H1 (cell line): Measurements from ENCODE around the gene TSR3. TPM values are rescaled to one million over a fixed set of nuclear protein-coding genes. Genes with fewer than 3 reads are reported as not detected.

Source experiments
- CTCF ChIA-PET: fragments of 300-600 bp; sonication (Branson Sonifier 250); formaldehyde crosslinking; loops from one replicate; lab custom pipeline; 2021; ENCODE audit not compliant: partially characterized antibody; lab: Charles Lee
- POLR2A ChIA-PET: fragments of 300-600 bp; sonication (Branson Sonifier 250); formaldehyde crosslinking; loops from one replicate; lab custom pipeline; 2021; ENCODE audit warnings: inconsistent platforms; ENCODE audit not compliant: partially characterized antibody; lab: Charles Lee
- DNase-seq, 2 experiments: peaks; one replicate each; pipeline versions ENCODE4 v3.0.0 to v3.0.0-alpha.2; 2010 to 2022; ENCODE audit warnings: low spot score in 2 of 2, low read depth in 1 of 2, mixed read lengths in 1 of 2
- FAIRE-seq: peaks from 2 replicates; lab custom pipeline; 2011; peaks lifted over from hg19 to GRCh38; lab: Jason Lieb, UNC
- H2AFZ ChIP-seq: 2 replicates; pipeline ENCODE4 v1.8.1; 2012; ENCODE audit warnings: low read length, inconsistent platforms
- H2AK5ac ChIP-seq: 2 replicates; pipeline ENCODE4 v1.6.1; 2013; ENCODE audit warnings: low read depth, low read length
- H2BK120ac ChIP-seq: replicated peaks from 2 replicates; pipeline ENCODE3; 2013; ENCODE audit warnings: low read depth, low read length, inconsistent platforms
- H2BK12ac ChIP-seq: 2 replicates; pipeline ENCODE4 v1.6.1; 2013; ENCODE audit warnings: low read depth, low read length
- H2BK15ac ChIP-seq: 2 replicates; pipeline ENCODE4 v1.6.1; 2013; ENCODE audit warnings: low read length
- H2BK20ac ChIP-seq: 2 replicates; pipeline ENCODE4 v1.6.1; 2013; ENCODE audit warnings: low read length
- H2BK5ac ChIP-seq: 2 replicates; pipeline ENCODE4 v1.6.1; 2013; ENCODE audit warnings: low read depth, low read length
- H3K14ac ChIP-seq: 2 replicates; pipeline ENCODE4 v1.6.1; 2013; ENCODE audit warnings: inconsistent platforms; ENCODE audit not compliant: insufficient read length
- H3K18ac ChIP-seq: 2 replicates; pipeline ENCODE4 v1.6.1; 2013; ENCODE audit warnings: low read length; ENCODE audit errors: extremely low read depth
- H3K23ac ChIP-seq: 2 replicates; pipeline ENCODE4 v1.6.1; 2013; ENCODE audit warnings: inconsistent platforms; ENCODE audit not compliant: insufficient read length
- H3K23me2 ChIP-seq: 2 replicates; pipeline ENCODE4 v1.6.1; 2013; ENCODE audit warnings: low read depth, low read length
- H3K27ac ChIP-seq: 2 replicates; pipeline ENCODE4 v1.6.1; 2011; ENCODE audit warnings: low read depth, low read length, inconsistent platforms
- H3K27me3 ChIP-seq, 4 experiments: replicated peaks in 1 of 4; 1 replicate in 1 of 4; 2 replicates in 3 of 4; pipeline versions ENCODE4 v1.6.1 to v1.8.1; 2011 to 2013; ENCODE audit warnings: low read length in 3 of 4, mild to moderate bottlenecking in 3 of 4, inconsistent platforms in 2 of 4, mixed read lengths in 2 of 4, moderate library complexity in 1 of 4; ENCODE audit not compliant: control insufficient read depth in 3 of 4, insufficient read depth in 3 of 4; ENCODE audit errors: extremely low read depth in 1 of 4
- H3K36me3 ChIP-seq, 4 experiments: 2 replicates each; pipeline versions ENCODE4 v1.6.1 to v1.8.1; 2011 to 2013; ENCODE audit warnings: mild to moderate bottlenecking in 4 of 4, low read length in 3 of 4, moderate library complexity in 2 of 4, control low read depth in 1 of 4, inconsistent platforms in 1 of 4; ENCODE audit not compliant: insufficient read depth in 4 of 4, control insufficient read depth in 2 of 4
- H3K4ac ChIP-seq: replicated peaks from 2 replicates; pipeline ENCODE3; 2013; ENCODE audit warnings: low read length, low read depth, mixed read lengths, inconsistent platforms; ENCODE audit not compliant: insufficient read length
- H3K4me1 ChIP-seq, 4 experiments: replicated peaks in 1 of 4; 1 replicate in 1 of 4; 2 replicates in 3 of 4; pipeline versions ENCODE4 v1.6.1 to v1.8.1; 2011 to 2013; ENCODE audit warnings: low read length in 3 of 4, inconsistent platforms in 2 of 4, mixed read lengths in 1 of 4; ENCODE audit not compliant: insufficient read depth in 4 of 4, control insufficient read depth in 3 of 4
- H3K4me2 ChIP-seq, 2 experiments: 2 replicates each; pipeline versions ENCODE4 v1.6.1 to v1.8.1; 2011 to 2013; ENCODE audit warnings: low read depth in 2 of 2, low read length in 2 of 2, control low read depth in 1 of 2, inconsistent platforms in 1 of 2, mild to moderate bottlenecking in 1 of 2; ENCODE audit not compliant: insufficient read depth in 1 of 2
- H3K4me3 ChIP-seq, 4 experiments: fragments of 200-600, 300-600 bp in 1 of 4; sonication (generic), shearing (Covaris generic), sonication (Bioruptor Twin) in 1 of 4; 2 replicates each; pipeline versions ENCODE4 v1.5.1 to v1.8.1; 2011 to 2016; ENCODE audit warnings: low read length in 4 of 4, low read depth in 3 of 4, control low read depth in 2 of 4, inconsistent platforms in 2 of 4, mild to moderate bottlenecking in 2 of 4, mixed read lengths in 1 of 4, moderate library complexity in 1 of 4; ENCODE audit not compliant: insufficient read depth in 2 of 4; ENCODE audit errors: extremely low read depth in 1 of 4
- H3K56ac ChIP-seq: replicated peaks from 2 replicates; pipeline ENCODE3; 2013; ENCODE audit warnings: low read depth, mild to moderate bottlenecking, mixed read lengths, low read length, inconsistent platforms; ENCODE audit not compliant: insufficient read length
- H3K79me1 ChIP-seq: 2 replicates; pipeline ENCODE4 v1.6.1; 2013; ENCODE audit warnings: low read depth, low read length, control low read depth
- H3K79me2 ChIP-seq, 2 experiments: 2 replicates each; pipeline versions ENCODE4 v1.6.1 to v1.8.1; 2012 to 2013; ENCODE audit warnings: low read length in 2 of 2, mild to moderate bottlenecking in 2 of 2, inconsistent platforms in 1 of 2; ENCODE audit not compliant: insufficient read depth in 2 of 2, control insufficient read depth in 1 of 2
- H3K9ac ChIP-seq, 4 experiments: replicated peaks in 1 of 4; 1 replicate in 1 of 4; 2 replicates in 3 of 4; pipeline versions ENCODE4 v1.6.1 to v1.8.1; 2011 to 2013; ENCODE audit warnings: low read depth in 3 of 4, low read length in 3 of 4, control low read depth in 2 of 4, mild to moderate bottlenecking in 2 of 4, moderate library complexity in 2 of 4, inconsistent platforms in 1 of 4; ENCODE audit errors: extremely low read depth in 1 of 4
- H3K9me3 ChIP-seq, 2 experiments: 2 replicates each; pipeline versions ENCODE4 v1.6.1 to v1.8.1; 2012 to 2013; ENCODE audit warnings: mild to moderate bottlenecking in 2 of 2, moderate library complexity in 2 of 2, control low read depth in 1 of 2, inconsistent platforms in 1 of 2, low read depth in 1 of 2, low read length in 1 of 2, mixed read lengths in 1 of 2; ENCODE audit not compliant: insufficient read depth in 2 of 2
- H4K20me1 ChIP-seq, 2 experiments: replicated peaks in 1 of 2; 2 replicates each; pipeline versions ENCODE3 to v1.8.1; 2011 to 2013; ENCODE audit warnings: inconsistent platforms in 2 of 2, low read length in 2 of 2, mild to moderate bottlenecking in 1 of 2; ENCODE audit not compliant: insufficient read depth in 2 of 2, control insufficient read depth in 1 of 2
- H4K5ac ChIP-seq: 2 replicates; pipeline ENCODE4 v1.6.1; 2013; ENCODE audit warnings: low read length, low read depth, mixed read lengths, inconsistent platforms; ENCODE audit not compliant: insufficient read length
- H4K8ac ChIP-seq: 2 replicates; pipeline ENCODE4 v1.8.0; 2013; ENCODE audit warnings: mild to moderate bottlenecking, moderate library complexity, low read length, inconsistent platforms; ENCODE audit not compliant: insufficient read depth; ENCODE audit errors: extremely low read depth
- H4K91ac ChIP-seq: replicated peaks from 2 replicates; pipeline ENCODE3; 2013; ENCODE audit warnings: low read length, mixed read lengths, inconsistent platforms; ENCODE audit not compliant: insufficient read length
- EZH2 ChIP-seq: fragments of 200-600 bp; sonication (generic); IDR thresholded peaks from 2 replicates; pipeline ENCODE4 v1.7.1; 2012; ENCODE audit warnings: low read depth, mild to moderate bottlenecking, moderate library complexity, low read length, inconsistent platforms; ENCODE audit not compliant: severe bottlenecking
- SUZ12 ChIP-seq: fragments of 200-600 bp; sonication (generic); IDR thresholded peaks from 2 replicates; pipeline ENCODE4 v1.6.1; 2012; ENCODE audit warnings: mild to moderate bottlenecking, inconsistent platforms, low read length, moderate library complexity, mixed read lengths
- WGBS, 2 experiments: shearing (Covaris generic) in 1 of 2; methylation state at CpG; one replicate each; pipeline versions ENCODE4 v1.1.6 to v1.1.7; 2013 to 2015; ENCODE audit warnings: low lambda C conversion rate in 2 of 2, mixed read lengths in 2 of 2, inconsistent platforms in 1 of 2, low coverage in 1 of 2, missing lambda C conversion rate in 1 of 2; ENCODE audit not compliant: insufficient replicate concordance in 2 of 2, insufficient coverage in 1 of 2, insufficient read length in 1 of 2; ENCODE audit errors: extremely low coverage in 1 of 2, missing lambda C conversion rate in 1 of 2; 5-methylcytosine and 5-hydroxymethylcytosine counted together
- polyA plus RNA-seq, 7 experiments: library from polyadenylated mRNA; depleted of rRNA in 3 of 7; stranded (reverse) in 5 of 7; unstranded in 2 of 7; fragments of >200 nt in 5 of 7; fragments of 200-250 nt in 2 of 7; gene quantifications; 1 replicate in 5 of 7; 2 replicates in 1 of 7; 4 replicates in 1 of 7; pipeline versions ENCODE4 v1.2.1 to v1.2.3, GENCODE V29; 2011 to 2013; ENCODE audit warnings: missing spikeins in 2 of 7, mixed read lengths in 2 of 7
- total RNA-seq: library from RNA; stranded (reverse); fragmentation: NEBNext Ultra II Directional; extraction: Animal tissue kit (Norgen Biotek cat#: 25700); gene quantifications from 2 replicates; pipeline ENCODE4 v1.2.1, GENCODE V29; 2021

The TSR3 gene
- total and polyA plus RNA-seq, 2 of the 8 experiments (the other 6 are each of a cell fraction or from before 2014, with no cell fraction given), result 43.1 to 52.3 TPM

- Histone ChIP-seq H2BK12ac (no peak overlapping the region), H3K23ac (no peak overlapping the region), H3K27ac (no peak overlapping the region), H3K9ac (no peak overlapping the region), H3K4me3 (peak overlapping the region; percentile 26 to 58 (median 32); a peak in 7 of 8 replicates), H3K27me3 (peaks cover 19 to 53% (median 40%) of the 10 kb centered on the region in 4 experiments), H3K4ac (no peak overlapping the region), H3K4me2 (peak overlapping the region; percentile 72 to 87), H4K8ac (peak overlapping the region; percentile 57; the same call in 1 of the 2 replicates), H3K14ac (no peak overlapping the region), H2AFZ (no peak overlapping the region), H3K79me1 (no peaks in the 10 kb centered on the region), H4K91ac (no peak overlapping the region), H4K5ac (no peak overlapping the region), H2AK5ac (no peak overlapping the region), H2BK15ac (no peak overlapping the region), H3K79me2 (no peaks in the 10 kb centered on the region), H2BK5ac (no peak overlapping the region), H3K9me3 (peaks cover 5 to 8% of the 10 kb centered on the region in 2 experiments; a peak in 2 of 4 replicates), H3K4me1 (peaks cover 0 to 15% (median 13%) of the 10 kb centered on the region in 4 experiments; a peak in 4 of 7 replicates), H3K18ac (no peak overlapping the region; the same call in none of the 2 replicates), H3K36me3 (no peaks in the 10 kb centered on the region), H2BK20ac (no peak overlapping the region), H2BK120ac (no peak overlapping the region), H4K20me1 (peaks cover 7 to 16% of the 10 kb centered on the region in 2 experiments), H3K56ac (no peak overlapping the region), H3K23me2 (peaks cover 13% of the 10 kb centered on the region; the same call in 1 of the 2 replicates)
- ChIA-PET POLR2A (interaction anchor here (1.0 to 2.6 kb wide), 3 partner anchors 8 to 46 kb away, joined by 3 to 13 read pairs (median 3); no protein-coding TSS in a partner anchor), CTCF (interaction anchor here (0.8 to 5.2 kb wide), 5 partner anchors 10 to 132 kb away, joined by 3 to 43 read pairs (median 3); no protein-coding TSS in a partner anchor)
- FAIRE-seq, result no peak
- 10% methylated on average over 12 of the region's 78 CpGs; no CpG with 5 or more reads in 1 of the 2 experiments for WGBS, 2 experiments
- no peak for DNase-seq
- TF ChIP-seq SUZ12, result peak; percentile 58; the same call in 1 of the 2 replicates
- peak; percentile 36 for TF ChIP-seq EZH2
These were observed 17.6 kb downstream of the TSR3 start for GRCh38 chr16:1333854-1334700.
